DOHH2 (cell line): ENCODE results near the gene TYW3.

Source experiments
- CTCF ChIP-seq: fragments of 200-600 bp; sonication (generic); IDR thresholded peaks from one replicate; pipeline ENCODE4 v1.5.1; 2014; ENCODE audit warnings: antibody characterized with exemption, mild to moderate bottlenecking, low read depth, low read length; ENCODE audit not compliant: poor library complexity, severe bottlenecking
- EZH2phosphoT487 ChIP-seq: fragments of 200-600 bp; sonication (generic); IDR thresholded peaks from 2 replicates; pipeline ENCODE4 v1.6.1; 2017; ENCODE audit warnings: borderline replicate concordance, mild to moderate bottlenecking, antibody characterized with exemption, low read length, moderate library complexity, mixed read lengths

GRCh38 chr1:74714429-74715235 lies 18.3 kb upstream of the TYW3 start:
- no peak for TF ChIP-seq CTCF
- TF ChIP-seq EZH2phosphoT487 = no peak
